ENCODE results near the gene NFIB. TPM values are rescaled to one million over a fixed set of nuclear protein-coding genes. Genes with fewer than 3 reads are reported as not detected.
A peak's percentile ranks its signal among the peaks of the same experiment; 100 is the strongest.

NFIB gene
- total RNA-seq, 1 donor from 2014 or later, result 1.5 TPM

DNA sequence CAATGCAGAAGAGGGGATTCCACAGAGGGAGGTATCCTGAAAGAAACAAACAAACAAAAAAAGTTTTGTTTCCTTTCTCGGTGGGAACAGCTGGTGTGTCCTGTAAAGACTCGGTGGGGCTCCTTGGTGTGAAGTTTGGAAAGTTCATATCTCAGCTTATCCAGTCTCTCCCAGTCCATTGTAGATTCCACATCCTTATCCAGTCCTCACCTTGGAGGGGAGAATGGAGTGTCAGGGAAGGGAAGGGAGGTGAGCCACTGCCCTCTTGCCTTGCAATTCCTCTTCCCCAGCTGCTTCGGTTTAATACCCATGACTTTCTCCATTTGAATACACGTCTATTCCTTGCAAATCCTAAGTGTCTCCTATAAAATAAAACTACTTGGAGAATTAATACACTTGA is 234.5 kb downstream of the NFIB start:
- H3K27ac Mint-ChIP-seq (ENCODE audit: unreplicated experiment), result no peak overlapping the region
- H3K4me1 Mint-ChIP-seq (ENCODE audit: low read depth, unreplicated experiment), result peaks cover 4% of the 10 kb centered on the region

DNA sequence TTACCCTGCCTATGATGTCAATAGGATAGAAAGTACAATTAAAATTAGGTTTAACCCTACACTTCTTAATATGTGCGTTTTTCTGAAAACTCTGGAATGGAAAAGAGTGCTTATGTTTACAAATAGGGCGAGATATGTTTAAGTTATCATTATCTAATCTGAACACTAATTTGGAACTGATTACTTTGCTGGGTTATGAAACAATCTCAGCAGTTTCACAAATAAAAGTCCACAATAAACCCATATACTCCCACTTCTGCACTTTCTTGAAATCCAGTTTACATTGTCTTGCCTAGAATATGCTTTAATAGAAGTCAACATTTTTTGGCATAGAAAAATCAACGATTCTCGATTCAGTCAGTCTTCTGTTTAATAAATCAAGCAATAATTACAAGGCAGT is 236.3 kb downstream of the NFIB start:
- Mint-ChIP-seq H3K4me3 (ENCODE audit: unreplicated experiment) (no peak overlapping the region), H3K27ac (ENCODE audit: unreplicated experiment) (no peak overlapping the region), H3K27me3 (ENCODE audit: unreplicated experiment) (no peaks in the 10 kb centered on the region), H3K4me1 (ENCODE audit: low read depth, unreplicated experiment) (peaks cover 4% of the 10 kb centered on the region), H3K9me3 (ENCODE audit: unreplicated experiment) (no peaks in the 10 kb centered on the region), H3K36me3 (ENCODE audit: unreplicated experiment) (no peaks in the 10 kb centered on the region)
- TF ChIP-seq, protein P1, sequence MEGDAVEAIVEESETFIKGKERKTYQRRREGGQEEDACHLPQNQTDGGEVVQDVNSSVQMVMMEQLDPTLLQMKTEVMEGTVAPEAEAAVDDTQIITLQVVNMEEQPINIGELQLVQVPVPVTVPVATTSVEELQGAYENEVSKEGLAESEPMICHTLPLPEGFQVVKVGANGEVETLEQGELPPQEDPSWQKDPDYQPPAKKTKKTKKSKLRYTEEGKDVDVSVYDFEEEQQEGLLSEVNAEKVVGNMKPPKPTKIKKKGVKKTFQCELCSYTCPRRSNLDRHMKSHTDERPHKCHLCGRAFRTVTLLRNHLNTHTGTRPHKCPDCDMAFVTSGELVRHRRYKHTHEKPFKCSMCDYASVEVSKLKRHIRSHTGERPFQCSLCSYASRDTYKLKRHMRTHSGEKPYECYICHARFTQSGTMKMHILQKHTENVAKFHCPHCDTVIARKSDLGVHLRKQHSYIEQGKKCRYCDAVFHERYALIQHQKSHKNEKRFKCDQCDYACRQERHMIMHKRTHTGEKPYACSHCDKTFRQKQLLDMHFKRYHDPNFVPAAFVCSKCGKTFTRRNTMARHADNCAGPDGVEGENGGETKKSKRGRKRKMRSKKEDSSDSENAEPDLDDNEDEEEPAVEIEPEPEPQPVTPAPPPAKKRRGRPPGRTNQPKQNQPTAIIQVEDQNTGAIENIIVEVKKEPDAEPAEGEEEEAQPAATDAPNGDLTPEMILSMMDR (IDR thresholded peaks at IDR 0.05; ENCODE audit: partially characterized antibody, unreplicated experiment), result no peak
- no peak for DNase-seq

More for the DNA sequence above, 234.5 kb downstream of the NFIB start:
- no peaks in the 10 kb centered on the region for H3K27me3 Mint-ChIP-seq (ENCODE audit: unreplicated experiment)
- H3K36me3 Mint-ChIP-seq (ENCODE audit: unreplicated experiment), result no peaks in the 10 kb centered on the region
- DNase-seq, result no peak
- H3K9me3 Mint-ChIP-seq (ENCODE audit: unreplicated experiment), result no peaks in the 10 kb centered on the region
- TF ChIP-seq, protein P1 (IDR thresholded peaks at IDR 0.05; ENCODE audit: partially characterized antibody, unreplicated experiment), result no peak
- no peak overlapping the region for H3K4me3 Mint-ChIP-seq (ENCODE audit: unreplicated experiment)

DNA sequence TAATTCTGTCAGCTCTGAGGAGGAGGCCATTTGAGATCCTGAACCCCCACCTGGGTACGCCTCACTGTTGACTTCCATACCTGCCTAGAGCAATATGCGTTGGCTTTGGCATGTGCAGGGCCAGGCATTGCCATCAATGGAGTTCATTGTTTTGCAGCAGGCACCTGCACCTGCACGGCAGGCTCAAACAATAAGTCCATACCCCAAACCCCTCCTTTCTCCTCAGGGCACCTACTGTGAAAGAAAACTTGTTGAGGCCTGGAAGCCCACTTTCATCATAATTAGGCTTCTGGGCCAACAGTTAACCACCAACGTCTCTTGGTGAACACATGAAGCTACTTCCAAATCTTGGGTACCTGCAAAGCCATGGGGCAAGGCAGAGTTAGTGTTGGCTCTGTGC is 238.7 kb downstream of the NFIB start:
- H3K27me3 Mint-ChIP-seq (ENCODE audit: unreplicated experiment), result no peaks in the 10 kb centered on the region
- DNase-seq, result no peak
- no peaks in the 10 kb centered on the region for H3K9me3 Mint-ChIP-seq (ENCODE audit: unreplicated experiment)
- TF ChIP-seq, protein P1 (IDR thresholded peaks at IDR 0.05; ENCODE audit: partially characterized antibody, unreplicated experiment), result no peak
- H3K4me3 Mint-ChIP-seq (ENCODE audit: unreplicated experiment), result no peak overlapping the region
- H3K36me3 Mint-ChIP-seq (ENCODE audit: unreplicated experiment), result no peaks in the 10 kb centered on the region
- no peak overlapping the region for H3K27ac Mint-ChIP-seq (ENCODE audit: unreplicated experiment)
- H3K4me1 Mint-ChIP-seq (ENCODE audit: low read depth, unreplicated experiment), result no peaks in the 10 kb centered on the region

GRCh38 chr9:14072850-14073249 is 241.1 kb downstream of the NFIB start:
- TF ChIP-seq, protein P1 (IDR thresholded peaks at IDR 0.05; ENCODE audit: partially characterized antibody, unreplicated experiment), result no peak
- no peak for DNase-seq
- H3K27me3 Mint-ChIP-seq (ENCODE audit: unreplicated experiment), result no peaks in the 10 kb centered on the region
- H3K27ac Mint-ChIP-seq (ENCODE audit: unreplicated experiment), result no peak overlapping the region
- H3K4me1 Mint-ChIP-seq (ENCODE audit: low read depth, unreplicated experiment), result no peaks in the 10 kb centered on the region
- H3K36me3 Mint-ChIP-seq (ENCODE audit: unreplicated experiment), result no peaks in the 10 kb centered on the region
- H3K4me3 Mint-ChIP-seq (ENCODE audit: unreplicated experiment), result no peak overlapping the region
- no peaks in the 10 kb centered on the region for H3K9me3 Mint-ChIP-seq (ENCODE audit: unreplicated experiment)

DNA sequence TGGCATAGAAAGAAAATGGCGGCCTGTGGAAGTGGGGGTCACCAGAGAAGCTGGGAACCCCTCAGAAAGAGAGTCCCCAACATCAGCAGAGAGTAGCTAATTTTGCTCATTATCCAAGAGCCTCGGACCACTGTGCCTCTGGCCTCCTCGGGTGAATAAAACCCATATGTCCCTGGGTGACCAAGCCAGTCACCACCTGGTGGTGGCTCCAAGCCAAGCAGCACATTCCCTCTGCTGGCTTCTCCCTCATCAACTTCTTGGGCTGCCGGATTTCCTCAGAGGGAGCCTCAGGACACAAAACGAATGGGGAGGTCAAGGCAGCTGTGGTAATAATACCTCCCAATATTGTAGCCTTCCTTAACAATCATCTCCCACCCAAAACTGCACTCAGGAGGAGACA is 242.5 kb downstream of the NFIB start:
- TF ChIP-seq, protein P1 (IDR thresholded peaks at IDR 0.05; ENCODE audit: partially characterized antibody, unreplicated experiment), result peak; percentile 31
- DNase-seq, result no peak
- Mint-ChIP-seq H3K4me3 (ENCODE audit: unreplicated experiment) (no peak overlapping the region), H3K36me3 (ENCODE audit: unreplicated experiment) (no peaks in the 10 kb centered on the region), H3K4me1 (ENCODE audit: low read depth, unreplicated experiment) (no peaks in the 10 kb centered on the region), H3K27me3 (ENCODE audit: unreplicated experiment) (no peaks in the 10 kb centered on the region), H3K9me3 (ENCODE audit: unreplicated experiment) (no peaks in the 10 kb centered on the region), H3K27ac (ENCODE audit: unreplicated experiment) (no peak overlapping the region)

Measured in glutamatergic neuron (in vitro differentiated cells).